HG03342 (cell line): Measurements from ENCODE around the gene ARFGEF3.

ENCODE experiments used
- ATAC-seq: cut with Tn5 transposase; IDR thresholded peaks from one replicate; pipeline ENCODE4 v1.9.1; 2021; ENCODE audit warnings: mild to moderate bottlenecking, moderate library complexity; ENCODE audit not compliant: unreplicated experiment

Gene ARFGEF3

GRCh38 chr6:138387577-138388368 lies 226.0 kb downstream of the ARFGEF3 start:
- ATAC-seq, result no peak

GRCh38 chr6:138389551-138389950 lies 227.8 kb downstream of the ARFGEF3 start:
- no peak for ATAC-seq
